ENCODE results near the gene E2F3.

The E2F3 gene

DNA sequence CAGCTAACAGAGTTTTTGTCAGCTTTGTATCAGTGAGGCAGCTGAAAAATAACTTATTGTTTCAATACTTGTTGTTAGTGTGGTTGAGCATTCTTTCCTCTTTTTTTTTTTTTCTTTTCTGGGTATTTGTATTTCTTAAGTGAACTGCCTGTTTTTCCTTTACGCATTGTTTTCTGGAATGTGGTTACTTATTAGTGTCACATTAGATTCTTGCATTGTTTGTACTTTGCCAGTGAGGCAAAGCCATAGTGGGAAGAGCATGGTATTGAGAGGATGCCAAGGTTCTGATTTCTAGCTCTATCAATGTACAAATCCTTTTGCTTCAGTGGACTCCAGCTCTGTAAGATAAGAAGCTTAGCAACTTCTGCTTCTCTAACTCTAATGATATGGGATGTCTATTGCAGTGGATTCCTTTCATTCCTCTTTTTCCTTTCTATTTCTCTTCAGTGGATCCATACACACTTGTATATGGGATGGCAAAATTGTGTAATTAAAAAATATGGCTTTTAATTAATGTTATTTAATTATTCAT is 136.5 kb downstream of the E2F3 start:
- no peak for DNase-seq

DNA sequence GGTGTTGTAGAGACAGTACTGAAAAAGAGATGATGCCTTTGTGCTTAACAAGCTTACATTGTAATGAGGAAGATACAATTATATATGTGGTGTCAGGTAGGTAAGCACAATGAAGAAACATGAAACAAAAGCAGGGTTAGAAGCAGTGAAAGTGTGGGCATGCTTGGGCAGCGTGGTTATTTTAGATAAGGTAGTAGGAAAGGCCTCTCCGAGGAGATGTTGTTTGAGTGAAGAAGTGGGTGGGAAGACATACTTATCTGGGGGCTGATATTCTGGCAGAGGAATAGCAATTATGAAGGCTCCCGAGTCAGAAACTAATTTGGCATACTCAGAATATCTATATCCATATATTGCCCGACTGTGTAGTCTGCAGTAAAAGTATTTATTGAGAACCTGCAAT is 137.2 kb downstream of the E2F3 start:
- no peak for DNase-seq

DNA sequence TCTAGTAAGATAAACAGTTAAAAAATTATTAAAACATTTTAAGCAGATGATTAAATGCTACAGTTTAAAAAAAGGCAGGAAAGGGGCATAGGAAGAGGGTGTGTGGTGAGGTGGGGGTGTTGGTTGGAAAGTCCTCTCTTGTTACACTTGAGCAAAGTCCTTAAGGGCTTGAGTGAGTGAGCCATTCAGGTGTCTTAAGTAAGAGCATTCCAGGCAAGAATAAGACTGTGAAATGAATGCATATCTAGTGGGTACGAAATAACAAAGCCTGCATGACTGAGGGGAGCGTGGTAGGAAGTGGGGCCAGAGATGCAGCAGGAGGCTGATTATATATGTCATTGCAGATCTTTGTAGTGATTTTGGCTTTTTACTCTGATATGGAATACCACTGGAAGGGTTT is 137.7 kb downstream of the E2F3 start:
- DNase-seq, result no peak

DNA sequence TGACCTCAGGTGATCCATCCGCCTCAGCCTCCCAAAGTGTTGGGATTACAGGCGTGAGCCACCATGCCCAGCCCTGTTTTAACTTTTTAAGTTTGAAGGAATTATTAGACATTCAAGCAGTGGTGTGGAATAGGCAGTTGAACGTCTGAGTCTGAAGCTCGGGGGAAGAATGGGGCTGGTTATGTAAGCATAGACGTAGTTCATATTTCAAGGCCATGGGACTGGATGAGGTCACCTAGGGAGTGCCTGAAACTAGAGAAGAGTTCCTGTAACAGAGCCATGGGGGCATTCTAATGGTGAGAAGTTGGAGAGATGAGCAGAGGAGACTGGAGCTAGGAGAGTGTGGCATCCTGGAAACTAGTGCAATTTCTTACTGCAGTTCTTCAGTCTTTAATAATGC is 139.0 kb downstream of the E2F3 start:
- no peak for DNase-seq

DNA sequence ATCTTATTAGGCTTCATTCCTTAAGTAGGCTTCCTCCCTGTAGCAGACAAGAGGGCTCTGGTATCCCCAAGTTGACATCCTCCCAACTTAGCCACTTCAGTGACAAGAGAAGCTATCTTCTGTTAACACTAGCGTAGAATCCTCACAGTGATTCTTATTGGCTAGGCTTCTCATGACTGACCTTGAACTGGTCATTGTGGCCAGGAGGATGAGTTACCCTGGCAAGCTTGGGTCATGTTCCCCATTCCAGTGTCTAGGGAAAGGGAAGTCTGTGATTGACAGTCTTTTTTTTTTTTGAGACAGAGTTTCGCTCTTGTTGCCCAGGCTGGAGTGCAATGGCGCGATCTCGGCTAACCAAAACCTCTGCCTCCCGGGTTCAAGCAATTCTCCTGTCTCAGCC is 139.7 kb downstream of the E2F3 start:
- DNase-seq, result no peak

DNA sequence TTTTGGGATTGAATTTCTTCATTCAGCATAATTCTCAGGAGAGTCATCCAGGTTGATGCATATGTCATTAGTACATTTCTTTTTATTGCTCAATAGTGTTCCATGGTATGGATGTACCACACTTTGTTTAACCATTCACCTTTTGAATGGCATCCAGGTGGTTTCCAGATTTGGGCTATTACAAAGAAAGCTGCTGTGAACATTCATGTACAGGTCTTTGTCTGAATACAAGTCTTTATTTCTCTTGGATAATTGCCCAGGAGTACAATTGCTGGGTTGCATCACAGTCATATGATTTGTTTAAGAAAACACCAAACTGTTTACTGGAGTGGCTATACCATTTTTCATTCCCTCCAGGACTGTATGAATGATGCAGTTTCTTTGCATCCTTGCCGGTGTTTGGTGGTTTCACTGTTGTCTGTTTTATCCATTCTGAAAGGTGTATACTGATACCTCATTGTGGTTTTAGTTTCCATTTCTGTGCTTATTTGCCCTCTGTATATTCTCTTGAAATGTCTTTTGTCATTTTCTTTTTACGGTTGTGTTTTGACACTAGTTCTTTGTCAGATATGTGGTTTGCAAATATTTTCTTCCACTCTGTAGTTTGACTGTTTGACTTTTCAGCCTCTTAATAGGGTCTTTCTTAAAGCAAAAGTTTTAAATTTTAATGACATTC is 141.4 kb downstream of the E2F3 start:
- DNase-seq, result no peak
